Measurements from ENCODE around the gene ZFP1. TPM values are rescaled to one million over a fixed set of nuclear protein-coding genes. Genes with fewer than 3 reads are reported as not detected.
"Not testable (repeated sequence)": the region's sequence is repeated elsewhere in the genome, so short reads cannot be mapped to it uniquely, and the experiment has no call there.

Gene ZFP1
- total RNA-seq, 4 donors from 2014 or later: 3.1 to 9.1 (median 5.7) TPM

DNA sequence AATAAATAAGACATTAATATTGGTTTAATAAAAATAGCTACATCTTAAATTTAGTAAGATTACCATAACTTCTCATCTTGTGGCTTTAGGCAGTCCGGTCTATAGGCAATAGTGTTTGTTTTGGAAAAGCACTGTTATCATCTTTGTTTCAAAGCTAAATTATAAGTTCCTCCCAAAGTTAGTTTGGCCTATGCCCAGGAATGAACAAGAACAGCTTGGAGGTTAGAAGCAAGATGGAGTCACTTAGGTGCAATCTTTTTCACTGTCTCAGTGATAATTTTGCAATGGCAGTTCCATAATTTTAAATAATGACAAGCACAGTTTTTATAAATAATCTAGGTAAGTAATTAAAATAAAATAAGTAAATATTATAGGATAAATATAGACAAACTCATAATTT, 25.7 kb upstream of the ZFP1 start:
- intact Hi-C loops (cut with DNase I): no loop called here
- no peaks in the 10 kb centered on the region for H3K4me1 ChIP-seq
- DNase-seq: no peak

DNA sequence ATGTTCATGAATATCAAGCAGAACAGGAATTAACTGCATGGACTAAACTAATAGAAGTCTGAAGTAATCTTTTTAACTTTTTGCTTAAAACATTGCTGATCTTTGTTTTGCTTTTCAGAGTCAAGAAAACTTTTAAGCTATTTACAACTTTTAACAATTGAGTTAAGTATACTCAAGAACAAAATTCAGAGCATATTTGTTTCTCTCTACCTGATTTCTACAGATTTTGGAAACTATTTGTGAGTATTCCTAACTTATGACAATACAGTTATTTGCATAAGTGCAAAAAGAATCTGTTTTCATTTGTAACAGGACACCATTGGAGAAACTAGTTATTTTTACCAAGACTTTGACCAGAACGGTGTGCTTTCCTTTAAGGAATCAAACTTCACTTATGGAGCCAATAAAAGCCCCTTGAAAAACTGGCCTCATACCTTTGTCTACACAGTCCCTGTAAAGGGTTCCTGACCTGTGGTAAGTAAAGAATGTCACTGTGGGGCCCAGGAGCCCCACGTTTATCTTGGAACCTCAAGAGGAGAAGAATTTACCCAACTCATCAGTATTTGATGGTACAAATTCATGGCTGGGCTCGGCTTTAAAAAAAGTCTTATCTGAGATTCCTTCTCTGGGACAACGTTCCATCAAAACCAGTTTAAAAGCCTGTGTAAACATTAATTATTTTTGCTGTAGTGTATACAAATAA, 20.5 kb upstream of the ZFP1 start:
- H3K4me1 ChIP-seq: peaks cover 0 to 8% (median 0%) of the 10 kb centered on the region in 3 donors
- intact Hi-C loops (cut with DNase I): no loop called here
- TF ChIP-seq POLR2A (IDR thresholded peaks at IDR 0.05): no peak
- TF ChIP-seq, protein P1, sequence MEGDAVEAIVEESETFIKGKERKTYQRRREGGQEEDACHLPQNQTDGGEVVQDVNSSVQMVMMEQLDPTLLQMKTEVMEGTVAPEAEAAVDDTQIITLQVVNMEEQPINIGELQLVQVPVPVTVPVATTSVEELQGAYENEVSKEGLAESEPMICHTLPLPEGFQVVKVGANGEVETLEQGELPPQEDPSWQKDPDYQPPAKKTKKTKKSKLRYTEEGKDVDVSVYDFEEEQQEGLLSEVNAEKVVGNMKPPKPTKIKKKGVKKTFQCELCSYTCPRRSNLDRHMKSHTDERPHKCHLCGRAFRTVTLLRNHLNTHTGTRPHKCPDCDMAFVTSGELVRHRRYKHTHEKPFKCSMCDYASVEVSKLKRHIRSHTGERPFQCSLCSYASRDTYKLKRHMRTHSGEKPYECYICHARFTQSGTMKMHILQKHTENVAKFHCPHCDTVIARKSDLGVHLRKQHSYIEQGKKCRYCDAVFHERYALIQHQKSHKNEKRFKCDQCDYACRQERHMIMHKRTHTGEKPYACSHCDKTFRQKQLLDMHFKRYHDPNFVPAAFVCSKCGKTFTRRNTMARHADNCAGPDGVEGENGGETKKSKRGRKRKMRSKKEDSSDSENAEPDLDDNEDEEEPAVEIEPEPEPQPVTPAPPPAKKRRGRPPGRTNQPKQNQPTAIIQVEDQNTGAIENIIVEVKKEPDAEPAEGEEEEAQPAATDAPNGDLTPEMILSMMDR (IDR thresholded peaks at IDR 0.05): no peak
- H3K9me3 ChIP-seq: peaks cover 0 to 1% (median 0%) of the 10 kb centered on the region in 3 donors
- WGBS, 2 donors: 68 to 71% methylated on average over 4 of the region's 4 CpGs
- no peaks in the 10 kb centered on the region for H3K27me3 ChIP-seq
- DNase-seq: no peak
- H3K4me3 ChIP-seq: no peak overlapping the region
- H3K27ac ChIP-seq: no peak overlapping the region
- H3K36me3 ChIP-seq: no peaks in the 10 kb centered on the region

More for the DNA sequence above, 25.7 kb upstream of the ZFP1 start:
- 88 to 92% methylated on average over 1 of the region's 1 CpG for WGBS, 2 donors
- TF ChIP-seq, protein P1 (IDR thresholded peaks at IDR 0.05): no peak
- TF ChIP-seq POLR2A (IDR thresholded peaks at IDR 0.05): no peak
- Histone ChIP-seq H3K27me3 (no peaks in the 10 kb centered on the region), H3K27ac (no peak overlapping the region), H3K9me3 (peaks cover 0 to 24% (median 18%) of the 10 kb centered on the region in 3 donors), H3K4me3 (no peak overlapping the region), H3K36me3 (no peaks in the 10 kb centered on the region)

DNA sequence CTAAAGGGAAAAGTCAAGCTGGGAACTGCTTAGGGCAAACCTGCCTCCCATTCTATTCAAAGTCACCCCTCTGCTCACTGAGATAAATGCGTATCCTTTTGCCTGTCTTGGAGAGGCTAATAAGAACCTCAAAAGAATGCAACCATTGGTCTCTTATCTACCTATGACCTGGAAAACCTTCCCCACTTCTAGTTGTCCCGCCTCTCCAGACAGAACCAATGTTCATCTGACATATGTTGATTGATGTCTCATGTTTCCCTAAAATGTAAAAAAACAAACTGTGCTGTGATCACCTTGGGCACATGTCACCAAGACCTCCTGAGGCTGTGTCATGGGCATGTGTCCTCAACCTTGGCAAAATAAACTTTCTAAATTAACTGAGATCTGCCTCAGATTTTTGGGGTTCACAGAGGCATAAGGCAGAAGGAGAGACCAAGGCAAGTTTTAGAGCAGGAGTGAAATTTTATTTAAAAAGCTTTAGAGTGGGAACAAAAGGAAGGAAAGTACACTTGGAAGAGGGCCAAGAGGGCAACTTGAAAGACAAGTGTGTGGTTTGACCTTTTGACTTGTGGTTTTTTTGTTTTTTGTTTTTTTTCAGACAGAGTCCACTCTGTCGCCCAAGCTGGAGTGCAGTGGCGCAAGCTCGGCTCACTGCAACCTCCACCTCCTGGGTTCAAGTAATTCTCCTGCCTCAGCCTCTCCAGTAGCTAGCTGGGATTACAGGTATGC, 18.7 kb upstream of the ZFP1 start:
- DNase-seq; H3K36me3 ChIP-seq; intact Hi-C loops (cut with DNase I); H3K4me3 ChIP-seq; H3K4me1 ChIP-seq; H3K27me3 ChIP-seq; H3K9me3 ChIP-seq; H3K27ac ChIP-seq: not testable (repeated sequence)
- 65 to 66% methylated on average over 5 of the region's 5 CpGs for WGBS, 2 donors

DNA sequence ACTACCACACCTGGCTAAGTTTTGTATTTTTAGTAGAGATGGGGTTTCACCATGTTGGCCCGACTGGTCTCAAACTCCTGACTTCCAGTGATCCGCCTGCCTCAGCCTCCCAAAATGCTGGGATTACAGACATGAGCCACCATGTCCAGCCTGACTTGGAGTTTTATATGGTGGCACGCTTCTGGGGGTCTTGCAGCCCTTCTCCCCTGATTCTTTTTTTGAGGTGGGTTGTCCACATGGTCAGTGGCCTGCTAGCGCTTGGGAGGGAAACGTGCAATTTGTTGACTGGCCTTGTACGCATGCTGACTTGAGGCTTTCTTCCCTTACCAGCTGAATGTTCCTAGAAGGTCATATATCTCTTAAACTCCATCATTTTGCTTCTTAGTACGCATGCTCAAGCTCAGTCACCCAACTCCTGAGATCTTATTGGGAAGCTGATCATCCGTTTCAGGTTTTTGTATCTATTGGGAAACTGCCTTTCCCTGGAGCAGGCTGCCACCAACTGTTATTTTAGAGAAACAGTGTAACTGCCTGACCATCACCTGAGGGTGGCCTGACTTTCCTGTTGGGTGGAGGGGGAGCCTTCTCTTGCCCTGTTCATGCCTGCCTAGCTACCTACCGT, 18.1 kb upstream of the ZFP1 start:
- Histone ChIP-seq H3K4me1 (peaks cover 0 to 8% (median 0%) of the 10 kb centered on the region in 3 donors), H3K36me3 (no peaks in the 10 kb centered on the region), H3K9me3 (no peaks in the 10 kb centered on the region), H3K27me3 (no peaks in the 10 kb centered on the region), H3K27ac (no peak overlapping the region), H3K4me3 (no peak overlapping the region)
- 77 to 82% methylated on average over 9 of the region's 9 CpGs for WGBS, 2 donors
- TF ChIP-seq, protein P1 (IDR thresholded peaks at IDR 0.05): no peak
- no peak for TF ChIP-seq POLR2A (IDR thresholded peaks at IDR 0.05)
- no peak for DNase-seq
- intact Hi-C loops (cut with DNase I): no loop called here

DNA sequence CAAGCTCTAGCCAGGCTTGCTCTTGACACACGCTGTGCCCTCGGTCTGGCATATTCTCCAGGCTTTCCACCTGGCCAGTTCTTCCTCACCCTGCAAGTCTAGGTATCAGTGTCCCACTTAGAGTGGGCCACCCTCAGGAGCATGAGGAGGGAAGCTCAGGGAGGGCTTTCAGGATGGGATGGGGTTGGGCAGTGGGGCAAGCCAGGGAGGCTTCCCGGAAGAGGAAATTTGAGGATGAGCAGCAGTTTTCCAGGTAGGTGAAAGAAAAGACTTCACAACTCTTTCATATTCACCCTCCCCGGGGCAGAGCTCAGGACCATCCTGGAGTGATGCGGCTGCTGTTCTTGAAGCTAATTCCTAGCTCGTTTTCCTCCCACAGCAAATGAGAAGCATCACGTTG, 17.2 kb upstream of the ZFP1 start:
- Histone ChIP-seq H3K4me3 (no peak overlapping the region), H3K36me3 (no peaks in the 10 kb centered on the region), H3K27me3 (no peaks in the 10 kb centered on the region), H3K9me3 (no peaks in the 10 kb centered on the region), H3K4me1 (peaks cover 0 to 8% (median 0%) of the 10 kb centered on the region in 3 donors), H3K27ac (no peak overlapping the region)
- WGBS, 2 donors: 72 to 78% methylated on average over 7 of the region's 7 CpGs
- no peak for DNase-seq
- intact Hi-C loops (cut with DNase I): no loop called here
- TF ChIP-seq, protein P1 (IDR thresholded peaks at IDR 0.05): no peak
- TF ChIP-seq POLR2A (IDR thresholded peaks at IDR 0.05): no peak

Measured in esophagus squamous epithelium (tissue), 5 donors.